GM13976 (cell line): ENCODE measurements around the gene ACTN2.

ENCODE experiments used
- DNase-seq: peaks from one replicate; pipeline ENCODE4 v3.0.0; 2012; ENCODE audit warnings: low spot score
- in situ Hi-C: fragments of 300-500 bp; cut with MboI; formaldehyde crosslinking; loops from one replicate; pipeline ENCODE4 v1.12.0; 2022; ENCODE audit warnings: low sequenced_read_pairs, mixed read lengths, inconsistent platforms; ENCODE audit not compliant: unreplicated experiment
- TF ChIP-seq, protein P1 (sequence below): IDR thresholded peaks from 2 replicates; pipeline ENCODE4 v1.5.1; 2012; ENCODE audit warnings: borderline replicate concordance, mild to moderate bottlenecking; ENCODE audit not compliant: insufficient read depth; ENCODE audit errors: extremely low read depth, missing control alignments, control extremely low read depth

The ACTN2 gene

DNA sequence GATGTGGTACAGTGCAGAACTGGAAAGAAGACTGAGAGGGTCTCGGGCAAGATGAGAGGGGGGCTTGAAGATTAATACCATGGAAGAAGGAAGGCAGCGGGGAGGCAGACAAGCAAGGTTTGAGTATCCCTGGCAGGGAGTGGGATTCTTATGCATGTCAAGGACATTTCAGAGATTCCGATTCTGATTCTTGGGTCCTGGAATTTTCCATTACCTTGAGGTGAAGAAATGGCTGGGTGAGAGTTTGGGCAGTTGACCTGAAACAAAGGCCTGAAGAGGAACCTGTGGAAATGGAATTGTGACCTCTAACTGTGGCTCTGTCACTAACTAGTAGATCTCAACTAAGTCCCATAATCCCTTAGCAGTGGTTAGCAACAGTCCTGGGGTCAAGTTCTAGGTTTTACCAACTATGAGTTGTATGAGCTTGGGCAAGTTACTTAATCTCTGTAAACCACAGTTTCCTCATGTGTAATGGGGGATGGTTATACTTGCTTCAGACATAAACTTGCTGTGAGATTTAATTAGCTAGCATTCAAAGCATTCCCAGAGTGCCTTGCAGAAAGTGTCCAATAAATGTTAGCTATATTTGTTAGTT is 8.6 kb upstream of the ACTN2 start:
- in situ Hi-C loops: no loop called here
- no peak for DNase-seq
- TF ChIP-seq, protein P1, sequence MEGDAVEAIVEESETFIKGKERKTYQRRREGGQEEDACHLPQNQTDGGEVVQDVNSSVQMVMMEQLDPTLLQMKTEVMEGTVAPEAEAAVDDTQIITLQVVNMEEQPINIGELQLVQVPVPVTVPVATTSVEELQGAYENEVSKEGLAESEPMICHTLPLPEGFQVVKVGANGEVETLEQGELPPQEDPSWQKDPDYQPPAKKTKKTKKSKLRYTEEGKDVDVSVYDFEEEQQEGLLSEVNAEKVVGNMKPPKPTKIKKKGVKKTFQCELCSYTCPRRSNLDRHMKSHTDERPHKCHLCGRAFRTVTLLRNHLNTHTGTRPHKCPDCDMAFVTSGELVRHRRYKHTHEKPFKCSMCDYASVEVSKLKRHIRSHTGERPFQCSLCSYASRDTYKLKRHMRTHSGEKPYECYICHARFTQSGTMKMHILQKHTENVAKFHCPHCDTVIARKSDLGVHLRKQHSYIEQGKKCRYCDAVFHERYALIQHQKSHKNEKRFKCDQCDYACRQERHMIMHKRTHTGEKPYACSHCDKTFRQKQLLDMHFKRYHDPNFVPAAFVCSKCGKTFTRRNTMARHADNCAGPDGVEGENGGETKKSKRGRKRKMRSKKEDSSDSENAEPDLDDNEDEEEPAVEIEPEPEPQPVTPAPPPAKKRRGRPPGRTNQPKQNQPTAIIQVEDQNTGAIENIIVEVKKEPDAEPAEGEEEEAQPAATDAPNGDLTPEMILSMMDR: no peak

DNA sequence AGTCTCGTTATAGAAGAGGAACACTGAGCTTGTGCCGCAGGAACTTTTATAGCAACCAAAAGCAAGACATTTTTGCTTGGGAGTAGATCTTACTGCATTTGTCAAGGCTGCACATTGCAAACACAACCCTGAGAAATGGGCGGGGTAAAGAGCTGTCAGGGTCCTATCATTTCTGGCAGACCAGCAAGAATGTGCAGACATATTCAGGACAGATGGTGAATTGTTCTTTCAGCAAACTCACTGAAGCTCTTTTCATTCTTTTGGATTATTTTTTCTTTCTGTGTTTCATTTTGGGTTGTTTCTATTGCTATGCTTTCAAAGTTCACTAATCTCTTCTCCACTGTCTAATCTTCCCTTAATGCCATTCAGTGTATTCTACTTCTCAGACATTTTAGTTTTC is 5.1 kb upstream of the ACTN2 start:
- in situ Hi-C loops: no loop called here
- TF ChIP-seq, protein P1: no peak
- DNase-seq: no peak

DNA sequence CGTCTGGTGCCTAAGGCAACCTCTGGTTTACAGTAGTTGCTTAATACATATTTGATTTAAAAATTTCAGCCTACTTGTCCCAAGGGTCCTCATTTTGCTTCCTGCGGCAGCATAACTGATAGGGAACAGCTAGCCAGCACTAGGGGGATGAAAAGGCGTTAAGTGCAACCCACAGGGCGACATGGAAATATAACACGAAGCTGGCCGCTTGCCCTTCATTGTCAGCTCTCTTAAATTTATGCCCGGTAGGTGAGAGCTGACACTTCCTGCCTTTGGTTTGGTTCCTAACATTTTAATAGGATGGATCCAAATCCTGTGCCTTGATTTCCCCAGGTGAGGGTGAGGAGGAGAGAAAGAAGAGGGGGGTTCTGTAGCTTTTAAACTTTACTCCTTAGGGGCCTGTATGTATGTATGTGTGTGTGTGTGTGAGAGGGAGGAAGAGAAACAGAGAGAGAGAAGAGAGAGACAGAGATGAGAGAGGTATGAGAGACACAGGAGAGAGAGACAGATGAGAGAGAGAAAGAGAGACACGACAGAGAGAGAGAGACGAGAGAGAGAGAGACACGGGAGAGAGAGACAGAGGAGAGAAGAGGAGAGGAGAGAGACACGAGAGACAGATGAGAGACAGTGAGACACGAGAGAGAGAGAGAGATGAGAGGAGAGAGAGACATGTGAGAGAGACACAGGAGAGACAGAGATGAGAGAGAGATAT is 938 bp upstream of the ACTN2 start:
- TF ChIP-seq, protein P1: no peak
- in situ Hi-C loops: no loop called here
- no peak for DNase-seq

DNA sequence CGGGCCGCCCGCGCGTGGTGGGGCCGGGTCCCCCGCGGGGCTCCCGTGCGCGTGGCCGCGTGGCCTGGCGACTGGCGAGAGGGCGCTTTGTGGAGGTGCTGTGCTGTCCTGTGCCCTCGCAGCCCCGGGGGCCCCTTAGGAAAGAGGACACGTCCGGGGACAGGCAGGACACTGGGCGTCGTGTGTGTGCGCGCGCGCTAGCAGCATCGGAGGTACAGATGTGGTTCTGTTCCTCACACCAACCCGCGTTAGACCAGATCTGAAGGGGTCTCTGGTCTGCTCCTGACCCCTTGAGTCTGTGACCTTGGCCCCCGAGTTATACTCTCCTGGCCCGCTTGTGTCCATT is 489 bp downstream of the ACTN2 start:
- in situ Hi-C loops: no loop called here
- no peak for DNase-seq
- TF ChIP-seq, protein P1: no peak

DNA sequence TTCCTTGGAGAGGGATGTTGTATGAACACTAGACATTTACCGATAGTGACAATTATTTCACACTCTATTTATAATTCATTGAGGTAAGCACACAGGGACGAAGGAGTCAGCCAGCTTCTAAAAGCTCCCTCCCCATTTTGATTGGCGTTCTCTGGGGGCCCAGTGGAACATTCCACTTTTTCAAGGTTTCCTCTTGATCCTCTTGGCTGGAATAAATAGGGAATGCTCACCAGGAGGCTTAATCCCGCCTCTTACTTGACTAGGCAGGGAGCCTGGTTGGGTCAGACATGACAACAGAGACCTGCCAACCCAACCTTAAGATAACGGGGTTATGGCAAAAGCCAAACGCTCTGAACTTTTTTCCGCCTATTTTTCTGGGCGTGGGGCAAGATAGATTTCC is 974 bp downstream of the ACTN2 start:
- DNase-seq: no peak

DNA sequence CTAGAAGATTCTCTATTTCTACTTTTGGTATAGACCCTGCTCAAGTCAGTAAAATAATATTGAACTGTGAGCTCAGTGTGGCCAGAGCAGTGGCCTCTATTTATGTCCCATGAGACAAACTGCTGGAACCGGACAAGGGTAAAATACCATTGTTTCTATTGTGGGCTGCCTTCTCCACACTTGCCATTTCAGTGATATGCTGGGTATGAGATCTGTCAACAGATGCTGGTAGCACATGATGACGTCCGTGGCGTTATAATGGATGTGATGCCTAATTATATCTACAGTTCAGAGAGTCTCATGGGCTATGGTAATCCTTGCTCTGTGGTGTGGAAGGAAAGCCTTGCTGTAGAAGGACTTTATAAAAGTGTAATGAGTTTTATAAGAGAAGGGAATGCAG is 2.4 kb downstream of the ACTN2 start:
- TF ChIP-seq, protein P1: no peak
- DNase-seq: no peak
- in situ Hi-C loops: no loop called here

More for the DNA sequence above, 974 bp downstream of the ACTN2 start:
- in situ Hi-C loops: no loop called here
- TF ChIP-seq, protein P1: no peak
